Activated CD8-positive, alpha-beta memory T cell treated with anti-CD3 and anti-CD28 coated beads, Interleukin-2, amount 10 ng/mL, durations not matched to agents 7 days and 5 days (primary cell): ENCODE data around the gene S1PR3. TPM values are rescaled to one million over a fixed set of nuclear protein-coding genes. Genes with fewer than 3 reads are reported as not detected.
A peak's percentile ranks its signal among the peaks of the same experiment; 100 is the strongest.
"Not testable (repeated sequence)": the region's sequence is repeated elsewhere in the genome, so short reads cannot be mapped to it uniquely, and the experiment has no call there.

Experiments used
- ATAC-seq: fragments of 150-1000 bp; cut with Tn5 transposase; one replicate; pipeline ENCODE4 v1.10.0; 2021; ENCODE audit warnings: moderate library complexity
- CTCF ChIA-PET: fragments of 350-600 bp; sonication (Branson Sonifier 250); formaldehyde crosslinking; loops from one replicate; lab custom pipeline; 2021; ENCODE audit warnings: antibody characterized with exemption; lab: Charles Lee
- DNase-seq: peaks from one replicate; pipeline ENCODE4 v3.0.0-alpha.2; 2020
- H3K27ac Mint-ChIP-seq: one replicate; pipeline ENCODE4 v1.8.0; 2021; ENCODE audit warnings: mild to moderate bottlenecking, mixed read lengths
- H3K27me3 Mint-ChIP-seq: one replicate; pipeline ENCODE4 v1.8.0; 2021; ENCODE audit warnings: mixed read lengths
- H3K36me3 Mint-ChIP-seq: one replicate; pipeline ENCODE4 v1.8.0; 2021; ENCODE audit warnings: mild to moderate bottlenecking, mixed read lengths
- H3K4me1 Mint-ChIP-seq: one replicate; pipeline ENCODE4 v1.8.0; 2021; ENCODE audit warnings: mixed read lengths
- H3K4me3 Mint-ChIP-seq: one replicate; pipeline ENCODE4 v1.8.0; 2021; ENCODE audit warnings: mild to moderate bottlenecking, moderate library complexity, mixed read lengths
- H3K9me3 Mint-ChIP-seq: one replicate; pipeline ENCODE4 v1.8.0; 2022; ENCODE audit warnings: low read depth, mixed read lengths
- total RNA-seq, 2 experiments: library from RNA; stranded (reverse); gene quantifications; one replicate each; pipeline ENCODE4 v1.2.3, GENCODE V29; 2021

The S1PR3 gene
- total RNA-seq = under 1 TPM; 0.05 to 0.06 TPM

DNA sequence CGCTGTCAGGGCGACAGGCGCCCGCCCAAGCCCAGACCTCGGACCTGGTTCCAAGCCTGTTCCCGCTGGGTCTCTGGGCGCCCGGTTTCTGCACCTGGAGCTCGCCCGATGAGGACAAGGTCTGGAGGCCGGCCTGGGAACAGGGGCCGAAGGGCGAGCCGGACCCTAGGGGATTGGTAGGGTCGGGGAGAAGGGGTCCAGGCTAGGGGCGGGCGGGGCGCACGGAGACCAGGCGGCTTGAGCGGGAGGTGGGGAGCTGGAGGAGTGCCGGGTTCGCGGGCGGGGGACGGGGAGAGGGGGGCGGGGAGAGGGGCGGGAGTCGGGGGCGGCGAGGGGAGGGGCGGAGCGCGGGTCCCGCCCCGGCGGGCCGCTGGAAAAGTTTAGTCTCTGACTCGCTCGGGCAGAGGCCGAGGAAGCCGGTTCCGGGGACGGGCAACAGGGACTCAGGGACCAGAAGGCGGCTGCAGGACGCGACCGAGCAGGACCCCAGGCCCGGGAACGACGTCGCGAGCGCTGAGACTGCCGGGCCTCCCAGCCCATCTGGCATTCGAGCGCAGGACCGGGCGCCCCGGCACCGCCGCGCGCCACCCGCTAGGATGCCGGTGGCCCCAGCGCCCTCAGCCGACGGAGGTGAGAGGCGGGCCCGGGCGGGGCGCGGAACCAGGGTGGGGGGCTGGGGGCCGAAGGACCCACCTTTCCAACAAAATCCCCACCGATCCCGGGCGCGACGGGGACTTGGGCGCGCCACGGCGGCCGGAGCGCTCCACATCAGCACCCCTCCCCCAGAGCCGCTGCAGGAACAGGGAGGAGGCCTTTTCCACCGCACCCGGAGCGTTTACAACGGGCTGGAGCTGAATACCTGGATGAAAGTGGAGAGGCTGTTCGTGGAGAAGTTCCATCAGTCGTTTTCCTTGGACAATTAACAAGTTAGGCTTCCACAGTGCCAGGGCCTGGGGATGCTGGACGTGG is at the start of gene S1PR3:
S1PR3 (plus strand) TSS at position 403 of the 969 bp plus-strand sequence. CDS start 9,733 bp downstream, outside the sequence.
- Mint-ChIP-seq H3K27ac (no peak within 1 kb of the TSS), H3K27me3 (peaks cover 61% of the 10 kb centered on the region), H3K36me3 (no peaks in the 10 kb centered on the region), H3K4me3 (no peak within 1 kb of the TSS), H3K9me3 (no peaks in the 10 kb centered on the region), H3K4me1 (peaks cover 13% of the 10 kb centered on the region)
- peak; percentile 23 for ATAC-seq
- peak; percentile 29 for DNase-seq
- CTCF ChIA-PET = no interaction called here

DNA sequence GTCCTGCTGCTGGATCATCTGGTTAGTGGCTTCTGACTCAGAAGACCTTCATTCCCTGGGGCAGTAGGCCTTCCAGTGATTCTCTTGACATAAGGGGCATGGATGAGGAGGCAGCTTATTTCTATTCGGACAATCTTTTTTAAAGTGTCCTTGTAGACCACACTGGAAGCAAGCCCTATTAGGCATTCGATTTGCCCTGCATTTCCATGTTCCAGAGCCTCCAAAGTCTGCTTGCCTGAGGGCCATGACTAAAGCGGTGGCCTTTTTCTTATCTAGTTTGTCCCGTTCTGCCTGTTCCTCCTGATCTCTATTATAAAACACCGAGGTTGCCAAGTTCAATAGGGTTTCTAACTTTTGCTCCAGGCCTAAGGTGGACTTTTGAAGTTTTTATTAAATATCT is 49.7 kb upstream of the S1PR3 start:
- CTCF ChIA-PET, H3K36me3 Mint-ChIP-seq, ATAC-seq: not testable (repeated sequence)

DNA sequence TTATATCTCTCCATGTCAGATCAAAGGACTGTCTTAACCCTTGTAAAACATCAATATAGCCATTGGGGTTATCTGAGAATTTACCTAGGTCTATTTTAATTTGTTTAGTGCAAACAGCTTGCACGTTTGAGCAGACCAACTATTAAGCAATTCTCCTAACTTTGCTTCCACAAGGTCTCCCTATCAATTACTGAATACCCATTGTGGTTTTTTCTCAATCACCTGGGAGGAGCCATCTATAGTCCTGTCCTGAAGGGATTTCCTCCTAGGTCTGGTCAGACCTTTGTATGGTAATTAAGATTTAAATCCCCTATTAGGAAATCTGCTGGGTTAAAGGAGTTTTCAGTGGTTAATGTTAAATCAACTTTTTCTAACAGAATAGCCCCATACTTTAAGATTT is 48.9 kb upstream of the S1PR3 start:
- CTCF ChIA-PET = no interaction called here
- H3K27me3 Mint-ChIP-seq = peaks cover 15% of the 10 kb centered on the region
- no peaks in the 10 kb centered on the region for H3K9me3 Mint-ChIP-seq
- H3K36me3 Mint-ChIP-seq = no peaks in the 10 kb centered on the region
- H3K4me1 Mint-ChIP-seq = no peaks in the 10 kb centered on the region
- DNase-seq (no peak), ATAC-seq (no peak)
- H3K4me3 Mint-ChIP-seq = no peak overlapping the region
- no peak overlapping the region for H3K27ac Mint-ChIP-seq

More for the DNA sequence above, 49.7 kb upstream of the S1PR3 start:
- H3K27me3 Mint-ChIP-seq = peaks cover 15% of the 10 kb centered on the region
- H3K9me3 Mint-ChIP-seq, H3K4me3 Mint-ChIP-seq, DNase-seq, H3K27ac Mint-ChIP-seq, H3K4me1 Mint-ChIP-seq: not testable (repeated sequence)

DNA sequence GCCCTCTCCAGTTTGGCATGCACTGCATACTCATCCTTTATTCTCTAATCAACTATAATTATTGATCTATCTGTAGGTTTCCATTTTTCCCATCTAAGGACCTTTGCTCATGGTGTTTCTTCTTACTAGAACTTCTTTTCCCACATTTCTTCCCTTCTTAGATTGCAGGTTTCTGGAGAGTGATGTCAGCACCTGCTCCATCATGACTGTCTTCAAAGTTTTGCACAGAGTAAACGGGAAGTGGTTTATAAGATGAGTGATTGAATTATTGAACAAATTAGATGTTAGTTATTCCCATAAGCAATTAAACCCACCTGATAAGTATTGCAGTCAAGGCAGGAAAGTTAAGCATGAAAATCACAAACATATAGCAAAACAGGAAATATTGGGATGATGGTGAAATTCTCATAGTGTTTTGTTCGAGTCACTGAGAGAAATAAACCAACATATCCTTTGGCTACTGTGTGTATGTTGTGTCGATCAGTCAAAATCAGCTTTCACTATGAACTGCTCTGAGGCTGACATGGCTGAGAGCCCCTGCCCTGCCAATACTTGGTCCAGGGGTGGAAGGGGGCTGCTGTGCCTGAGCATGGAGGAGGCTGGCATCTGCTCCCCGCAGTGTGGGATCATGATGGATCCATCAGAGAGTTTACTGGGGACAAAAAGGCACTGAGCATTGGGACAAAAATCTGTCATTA is 45.5 kb upstream of the S1PR3 start:
- ATAC-seq = no peak
- Mint-ChIP-seq H3K36me3 (no peaks in the 10 kb centered on the region), H3K4me1 (peaks cover 6% of the 10 kb centered on the region), H3K27ac (no peak overlapping the region), H3K4me3 (no peak overlapping the region), H3K27me3 (peaks cover 15% of the 10 kb centered on the region), H3K9me3 (no peaks in the 10 kb centered on the region)
- DNase-seq = no peak
- CTCF ChIA-PET = no interaction called here

DNA sequence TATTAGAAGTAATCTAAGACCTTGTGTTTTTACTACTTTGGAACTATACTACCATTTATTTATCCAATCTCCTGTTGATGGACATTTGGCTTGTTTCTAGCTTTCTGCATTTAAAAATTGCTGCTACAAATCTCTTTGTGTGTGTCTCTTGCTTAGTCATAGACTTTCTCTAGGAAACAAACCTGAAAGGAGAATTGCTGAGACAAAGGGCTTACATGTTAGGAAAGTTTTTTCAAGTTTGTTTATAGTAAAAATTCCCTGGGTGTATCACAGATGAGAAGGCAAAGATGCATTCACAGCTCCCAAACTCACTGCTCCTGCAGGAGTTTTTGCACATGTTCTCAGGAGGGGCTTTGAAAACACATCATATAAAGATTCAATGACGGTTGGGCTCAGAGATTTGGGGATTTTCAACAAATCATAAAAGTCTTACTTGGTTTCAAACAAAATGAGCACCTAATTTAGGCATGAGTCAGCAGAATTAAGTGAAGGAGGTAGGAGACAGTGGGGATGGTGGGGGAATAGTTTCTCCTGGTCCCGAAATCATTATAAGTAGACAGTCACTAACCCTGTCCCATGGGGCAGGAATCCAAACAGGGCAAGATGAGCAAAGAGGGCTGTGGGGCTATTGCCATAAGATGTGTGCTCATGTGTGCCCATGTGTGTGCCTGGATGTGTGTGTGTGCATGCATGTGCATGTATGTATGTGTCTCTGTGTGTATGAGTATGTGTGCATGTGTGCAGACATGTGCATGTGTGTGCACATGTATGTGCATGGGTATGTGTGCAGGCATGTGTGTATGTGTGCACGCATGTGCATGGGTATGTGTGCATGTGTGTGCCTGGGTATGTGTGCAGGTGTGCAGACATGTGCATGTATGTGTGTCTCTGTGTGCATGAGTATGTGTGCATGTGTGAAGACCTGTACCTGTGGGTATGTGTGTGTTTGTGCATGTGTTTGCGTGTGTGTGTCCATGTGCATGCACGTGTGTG is 43.4 kb upstream of the S1PR3 start:
- CTCF ChIA-PET = no interaction called here
- H3K4me3 Mint-ChIP-seq = no peak overlapping the region
- peaks cover 6% of the 10 kb centered on the region for H3K4me1 Mint-ChIP-seq
- H3K27me3 Mint-ChIP-seq = peaks cover 14% of the 10 kb centered on the region
- peak; percentile 14 for DNase-seq
- H3K27ac Mint-ChIP-seq = no peak overlapping the region
- ATAC-seq = no peak
- H3K9me3 Mint-ChIP-seq = no peaks in the 10 kb centered on the region
- no peaks in the 10 kb centered on the region for H3K36me3 Mint-ChIP-seq

DNA sequence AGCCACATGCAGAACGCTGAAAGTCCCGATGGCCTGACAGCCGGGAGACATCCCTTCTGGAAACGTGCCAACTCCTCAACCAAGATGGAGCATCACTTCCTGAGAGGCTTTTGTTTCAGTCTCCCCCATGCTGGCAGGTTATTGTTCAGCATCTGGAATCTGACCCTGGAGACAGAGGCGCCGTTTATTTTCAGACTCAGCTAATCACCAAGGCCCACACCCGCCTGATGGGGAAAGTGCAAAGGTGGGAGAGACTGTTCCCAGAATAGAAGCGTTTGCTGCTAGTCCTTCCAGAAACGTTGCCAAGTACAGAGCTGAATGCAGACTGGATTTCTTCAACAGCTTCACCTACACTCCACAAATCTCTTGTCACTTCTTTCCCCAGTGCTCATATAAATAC is 41.8 kb upstream of the S1PR3 start:
- ATAC-seq = no peak
- peak; percentile 31 for DNase-seq
- Mint-ChIP-seq H3K27ac (no peak overlapping the region), H3K4me1 (peaks cover 6% of the 10 kb centered on the region), H3K4me3 (no peak overlapping the region), H3K9me3 (no peaks in the 10 kb centered on the region), H3K27me3 (peaks cover 22% of the 10 kb centered on the region), H3K36me3 (no peaks in the 10 kb centered on the region)
- CTCF ChIA-PET = interaction anchor here (0.9 kb wide), 1 partner anchor 9 kb away, joined by 3 read pairs; no protein-coding TSS in a partner anchor

DNA sequence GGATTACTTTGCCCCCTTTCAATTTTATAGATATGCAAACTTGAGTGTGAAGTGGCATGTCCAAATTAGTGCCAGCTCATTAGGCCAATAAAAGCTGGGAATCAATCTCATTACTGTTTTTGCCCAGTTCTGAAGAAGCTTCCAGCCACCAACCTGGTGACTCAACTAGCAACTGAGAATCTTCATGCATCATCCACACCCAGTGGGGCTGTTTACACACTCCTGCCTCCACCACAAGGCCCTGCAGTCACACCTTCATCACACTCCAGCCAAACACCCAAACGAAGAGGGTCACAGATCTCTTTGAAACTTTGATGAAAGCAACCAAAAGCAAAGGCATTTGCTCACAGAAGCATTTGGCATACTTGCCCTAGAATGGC is 41.3 kb upstream of the S1PR3 start:
- Mint-ChIP-seq H3K36me3 (no peaks in the 10 kb centered on the region), H3K27me3 (peaks cover 18% of the 10 kb centered on the region), H3K9me3 (no peaks in the 10 kb centered on the region), H3K4me1 (peaks cover 6% of the 10 kb centered on the region), H3K4me3 (no peak overlapping the region), H3K27ac (no peak overlapping the region)
- DNase-seq = peak; percentile 42
- ATAC-seq = no peak
- CTCF ChIA-PET = interaction anchor here (0.9 kb wide), 1 partner anchor 10 kb away, joined by 3 read pairs; no protein-coding TSS in a partner anchor

DNA sequence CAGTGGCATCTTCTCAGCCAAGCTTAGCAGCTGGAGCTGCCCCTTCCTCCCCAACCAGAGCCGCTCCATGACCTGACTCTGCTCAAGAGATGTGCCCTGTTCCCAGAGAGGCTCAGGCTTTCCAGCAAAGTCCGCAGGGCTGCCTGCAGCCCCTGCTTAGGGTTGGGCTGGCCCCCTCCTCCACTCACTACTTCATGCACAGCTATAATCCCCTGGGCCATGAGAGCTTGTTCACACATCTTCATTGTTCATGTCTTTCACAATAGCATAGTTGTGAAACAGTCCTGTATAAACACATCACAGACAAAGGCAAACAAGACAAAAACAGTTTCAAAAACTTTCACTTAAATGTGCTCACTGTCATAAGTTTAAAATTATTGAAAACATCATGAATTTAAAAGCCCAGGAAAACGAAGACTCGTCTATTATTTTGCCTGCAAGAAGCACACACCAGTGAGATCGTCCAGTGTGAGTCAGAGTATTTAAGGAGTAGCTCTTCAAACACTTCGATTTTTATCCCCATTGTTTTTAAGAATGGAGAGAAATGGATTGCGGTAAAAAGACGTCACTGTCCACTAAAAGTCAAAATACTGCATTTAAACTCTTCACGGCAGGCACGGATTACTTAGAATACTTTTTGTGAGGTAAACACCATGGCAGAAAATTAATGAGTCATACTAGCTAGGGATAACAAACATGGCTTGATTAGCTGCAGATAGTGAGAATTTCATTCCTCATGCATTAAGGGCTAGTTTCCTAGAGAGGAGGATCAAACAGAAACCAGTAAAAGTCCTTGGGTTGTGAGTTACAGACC is 40.7 kb upstream of the S1PR3 start:
- ATAC-seq = no peak

DNA sequence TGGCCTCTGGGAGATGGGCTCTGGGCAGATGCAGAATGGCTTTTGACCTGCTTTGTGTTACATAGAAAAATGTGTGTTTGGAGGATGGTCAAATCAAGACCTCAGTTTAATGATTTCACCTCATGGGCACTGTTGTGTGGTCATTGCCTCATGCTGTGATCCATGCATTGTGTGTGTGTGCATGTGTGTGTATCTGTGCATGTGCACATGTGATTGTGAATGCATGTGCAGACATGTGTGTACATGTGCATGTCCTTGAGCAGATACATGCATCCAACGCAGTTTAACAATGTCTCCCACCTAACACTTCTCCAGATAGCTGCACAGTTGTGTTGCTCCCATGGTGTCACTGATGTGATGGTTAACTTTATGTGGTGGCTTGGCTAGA is 40.1 kb upstream of the S1PR3 start:
- CTCF ChIA-PET = no interaction called here
- peaks cover 19% of the 10 kb centered on the region for H3K27me3 Mint-ChIP-seq
- ATAC-seq = no peak
- H3K4me3 Mint-ChIP-seq = no peak overlapping the region
- no peak overlapping the region for H3K27ac Mint-ChIP-seq
- no peaks in the 10 kb centered on the region for H3K9me3 Mint-ChIP-seq
- H3K4me1 Mint-ChIP-seq = peaks cover 6% of the 10 kb centered on the region
- peak; percentile 19 for DNase-seq
- H3K36me3 Mint-ChIP-seq = no peaks in the 10 kb centered on the region

More for the DNA sequence above, 40.7 kb upstream of the S1PR3 start:
- Mint-ChIP-seq H3K9me3 (no peaks in the 10 kb centered on the region), H3K27ac (no peak overlapping the region), H3K4me3 (no peak overlapping the region), H3K4me1 (peaks cover 6% of the 10 kb centered on the region), H3K36me3 (no peaks in the 10 kb centered on the region), H3K27me3 (peaks cover 18% of the 10 kb centered on the region)
- DNase-seq = no peak
- CTCF ChIA-PET = interaction anchor here (0.9 kb wide), 1 partner anchor 10 kb away, joined by 3 read pairs; no protein-coding TSS in a partner anchor

DNA sequence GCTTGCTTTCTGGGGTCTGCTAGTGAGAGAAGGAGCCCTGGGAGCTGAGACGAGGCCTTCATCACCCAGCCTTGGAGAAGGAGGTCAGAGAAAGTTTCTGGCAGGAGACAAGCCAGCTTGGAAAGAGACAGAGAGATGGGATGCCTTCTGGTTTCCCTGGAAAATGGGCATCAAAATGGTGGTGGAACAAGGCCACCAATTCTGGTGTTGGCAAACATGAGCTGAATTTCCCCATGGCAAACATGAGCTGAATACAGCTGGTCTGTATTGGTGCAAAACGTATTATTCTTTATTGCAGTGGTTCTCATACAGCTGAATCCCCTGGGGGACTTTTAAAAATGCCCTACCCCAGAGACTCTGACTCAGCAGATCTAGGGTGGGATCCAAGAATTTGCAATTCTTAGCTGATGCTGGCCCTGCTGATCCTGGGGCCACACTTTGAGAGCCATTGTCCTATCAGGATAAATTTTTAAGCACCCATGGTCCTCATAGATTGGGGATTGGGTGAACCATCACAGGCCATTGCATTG is 39.1 kb upstream of the S1PR3 start:
- CTCF ChIA-PET = no interaction called here
- ATAC-seq = no peak

DNA sequence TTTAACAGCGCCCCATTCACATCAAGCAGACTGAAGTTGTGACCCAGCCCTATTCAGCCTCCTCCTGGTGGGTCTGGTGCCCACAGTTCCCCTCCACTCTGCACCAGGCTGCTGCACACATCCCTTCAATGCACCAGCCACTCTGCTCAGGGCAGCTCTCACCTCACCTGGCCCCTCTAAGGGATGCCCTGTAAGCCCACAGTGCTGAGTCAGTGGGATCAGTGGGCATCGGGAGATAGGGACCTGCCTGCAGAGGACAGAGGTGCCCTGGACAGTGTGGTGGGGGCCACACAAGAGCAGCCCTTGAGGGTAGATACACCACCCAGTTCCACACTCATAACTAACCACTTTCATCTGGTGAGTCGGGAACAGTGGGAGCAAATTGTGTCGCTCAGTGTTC is 38.3 kb upstream of the S1PR3 start:
- H3K27ac Mint-ChIP-seq = no peak overlapping the region
- DNase-seq (peak; percentile 8), ATAC-seq (no peak)
- peaks cover 17% of the 10 kb centered on the region for H3K27me3 Mint-ChIP-seq
- no peaks in the 10 kb centered on the region for H3K36me3 Mint-ChIP-seq
- no peak overlapping the region for H3K4me3 Mint-ChIP-seq
- H3K9me3 Mint-ChIP-seq = no peaks in the 10 kb centered on the region
- peaks cover 6% of the 10 kb centered on the region for H3K4me1 Mint-ChIP-seq
- CTCF ChIA-PET = no interaction called here

More for the DNA sequence above, 39.1 kb upstream of the S1PR3 start:
- no peaks in the 10 kb centered on the region for H3K9me3 Mint-ChIP-seq
- no peaks in the 10 kb centered on the region for H3K36me3 Mint-ChIP-seq
- no peak overlapping the region for H3K27ac Mint-ChIP-seq
- peaks cover 20% of the 10 kb centered on the region for H3K27me3 Mint-ChIP-seq
- no peak overlapping the region for H3K4me3 Mint-ChIP-seq
- peak; percentile 21 for DNase-seq
- H3K4me1 Mint-ChIP-seq = peaks cover 6% of the 10 kb centered on the region
